Measurements from ENCODE around the gene GFOD1. TPM values are rescaled to one million over a fixed set of nuclear protein-coding genes. Genes with fewer than 3 reads are reported as not detected.

The GFOD1 gene
- total RNA-seq, 4 donors from 2014 or later: 4.7 to 26.6 (median 10.1) TPM

- Histone ChIP-seq H3K36me3 (no peaks in the 10 kb centered on the region), H3K4me3 (no peak overlapping the region), H3K4me1 (peaks cover 6 to 7% of the 10 kb centered on the region in 2 donors), H3K9me3 (no peaks in the 10 kb centered on the region), H3K27me3 (no peaks in the 10 kb centered on the region), H3K27ac (no peak overlapping the region)
- intact Hi-C loops (cut with DNase I; ENCODE audit: low total_unique reads): no loop called here
- no peak for TF ChIP-seq POLR2A (IDR thresholded peaks at IDR 0.05)
- no peak for TF ChIP-seq CTCF (IDR thresholded peaks at IDR 0.05)
- DNase-seq: no peak
Observed at GRCh38 chr6:13484827-13485226, 2.6 kb downstream of the GFOD1 start.

- intact Hi-C loops (cut with DNase I; ENCODE audit: low total_unique reads): no loop called here
- Histone ChIP-seq H3K4me3 (no peak overlapping the region), H3K4me1 (peaks cover 6 to 7% of the 10 kb centered on the region in 2 donors), H3K27me3 (no peaks in the 10 kb centered on the region), H3K36me3 (no peaks in the 10 kb centered on the region), H3K27ac (no peak overlapping the region), H3K9me3 (no peaks in the 10 kb centered on the region)
- TF ChIP-seq CTCF (IDR thresholded peaks at IDR 0.05) (no peak), POLR2A (IDR thresholded peaks at IDR 0.05) (no peak)
- DNase-seq: no peak
Observed at GRCh38 chr6:13484138-13484708, 3.2 kb downstream of the GFOD1 start.

GRCh38 chr6:13480631-13481501, 6.5 kb downstream of the GFOD1 start:
- intact Hi-C loops (cut with DNase I; ENCODE audit: low total_unique reads): no loop called here
- Histone ChIP-seq H3K4me3 (no peak overlapping the region), H3K4me1 (peaks cover 0 to 5% of the 10 kb centered on the region in 2 donors), H3K9me3 (no peaks in the 10 kb centered on the region), H3K27me3 (no peaks in the 10 kb centered on the region), H3K36me3 (no peaks in the 10 kb centered on the region), H3K27ac (no peak overlapping the region)
- no peak for DNase-seq
- no peak for TF ChIP-seq POLR2A (IDR thresholded peaks at IDR 0.05)
- TF ChIP-seq CTCF (IDR thresholded peaks at IDR 0.05): no peak

- Histone ChIP-seq H3K27me3 (no peaks in the 10 kb centered on the region), H3K4me3 (no peak overlapping the region), H3K36me3 (no peaks in the 10 kb centered on the region), H3K4me1 (no peaks in the 10 kb centered on the region), H3K27ac (no peak overlapping the region), H3K9me3 (no peaks in the 10 kb centered on the region)
- intact Hi-C loops (cut with DNase I; ENCODE audit: low total_unique reads): no loop called here
- no peak for DNase-seq
- TF ChIP-seq CTCF (IDR thresholded peaks at IDR 0.05) (no peak), POLR2A (IDR thresholded peaks at IDR 0.05) (no peak)
Observed at GRCh38 chr6:13479971-13480434, 7.4 kb downstream of the GFOD1 start.

GRCh38 chr6:13479206-13479800, 8.1 kb downstream of the GFOD1 start:
- TF ChIP-seq POLR2A (IDR thresholded peaks at IDR 0.05) (no peak), CTCF (IDR thresholded peaks at IDR 0.05) (no peak)
- no peak overlapping the region for H3K4me3 ChIP-seq
- H3K9me3 ChIP-seq: no peaks in the 10 kb centered on the region
- H3K4me1 ChIP-seq: no peaks in the 10 kb centered on the region
- intact Hi-C loops (cut with DNase I; ENCODE audit: low total_unique reads): no loop called here
- no peak overlapping the region for H3K27ac ChIP-seq
- no peak for DNase-seq
- no peaks in the 10 kb centered on the region for H3K36me3 ChIP-seq
- H3K27me3 ChIP-seq: no peaks in the 10 kb centered on the region
